ENCODE measurements around the gene OTUD4.

Gene OTUD4

GRCh38 chr4:145103496-145103895 lies 76.9 kb downstream of the OTUD4 start:
- no peak for DNase-seq

GRCh38 chr4:145102619-145103018 lies 77.8 kb downstream of the OTUD4 start:
- DNase-seq = no peak

GRCh38 chr4:145101091-145101490 lies 79.3 kb downstream of the OTUD4 start:
- DNase-seq = no peak

GRCh38 chr4:145099653-145100052 lies 80.7 kb downstream of the OTUD4 start:
- DNase-seq = no peak

- DNase-seq = no peak
These were observed 81.7 kb downstream of the OTUD4 start for GRCh38 chr4:145098675-145099037.

- peak; percentile 90 for DNase-seq
These were observed 82.3 kb downstream of the OTUD4 start, which contains the start of the genes ABCE1 and ANAPC10 for GRCh38 chr4:145097821-145098674. Gene ABCE1 (plus strand): TSS chr4:145098311. CDS start chr4:145104413, 6,102 bp downstream. Gene ANAPC10 (minus strand): TSS chr4:145098196. CDS start chr4:145096099, 2,097 bp downstream.

- no peak for DNase-seq
These were observed 83.0 kb downstream of the OTUD4 start for GRCh38 chr4:145097331-145097820.

- no peak for DNase-seq
These were observed 86.8 kb downstream of the OTUD4 start for GRCh38 chr4:145093638-145094037.

- no peak for DNase-seq
These were observed 90.0 kb downstream of the OTUD4 start for GRCh38 chr4:145090380-145090779.

GRCh38 chr4:145083891-145084605 lies 96.3 kb downstream of the OTUD4 start:
- no peak for DNase-seq
